HG03457 (cell line): ENCODE results near the gene INSM1.
A peak's percentile ranks its signal among the peaks of the same experiment; 100 is the strongest.

ENCODE experiments used
- ATAC-seq: cut with Tn5 transposase; IDR thresholded peaks from one replicate; pipeline ENCODE4 v1.9.1; 2021; ENCODE audit warnings: moderate number of reproducible peaks; ENCODE audit not compliant: unreplicated experiment

INSM1 gene

GRCh38 chr20:20360464-20360863 lies 7.4 kb upstream of the INSM1 start:
- ATAC-seq: peak; percentile 65

GRCh38 chr20:20362774-20363433 lies 5.0 kb upstream of the INSM1 start:
- ATAC-seq: no peak

- no peak for ATAC-seq
Observed at GRCh38 chr20:20363434-20363798, 4.5 kb upstream of the INSM1 start.

GRCh38 chr20:20363799-20364592 lies 3.9 kb upstream of the INSM1 start:
- no peak for ATAC-seq

GRCh38 chr20:20364593-20365479 lies 3.1 kb upstream of the INSM1 start:
- no peak for ATAC-seq

GRCh38 chr20:20365480-20366161 lies 2.3 kb upstream of the INSM1 start:
- ATAC-seq: no peak

- no peak for ATAC-seq
Observed at GRCh38 chr20:20366551-20366875, 1.4 kb upstream of the INSM1 start.

GRCh38 chr20:20366876-20367574 lies 879 bp upstream of the INSM1 start:
- no peak for ATAC-seq

GRCh38 chr20:20368418-20369249 lies 730 bp downstream of the INSM1 start:
- no peak for ATAC-seq

GRCh38 chr20:20369250-20370093 lies 1.6 kb downstream of the INSM1 start:
- no peak for ATAC-seq

GRCh38 chr20:20370094-20370575 lies 2.2 kb downstream of the INSM1 start:
- ATAC-seq: no peak

- ATAC-seq: no peak
Observed at GRCh38 chr20:20371083-20371482, 3.2 kb downstream of the INSM1 start.

GRCh38 chr20:20371681-20372080 lies 3.8 kb downstream of the INSM1 start:
- ATAC-seq: no peak

- ATAC-seq: no peak
Observed at GRCh38 chr20:20373091-20373571, 5.2 kb downstream of the INSM1 start.

- ATAC-seq: no peak
Observed at GRCh38 chr20:20375862-20376261, 8.0 kb downstream of the INSM1 start.

- no peak for ATAC-seq
Observed at GRCh38 chr20:20386192-20386591, 18.3 kb downstream of the INSM1 start.

- ATAC-seq: no peak
Observed at GRCh38 chr20:20390393-20390792, 22.5 kb downstream of the INSM1 start.

- ATAC-seq: no peak
Observed at GRCh38 chr20:20391115-20391514, 23.2 kb downstream of the INSM1 start.
